SH-SY5Y (cell line): Measurements from ENCODE around the gene C9orf40.

Source experiments
- GATA2 ChIP-seq: IDR thresholded peaks from 2 replicates; pipeline ENCODE4 v1.6.1; 2011; ENCODE audit warnings: mild to moderate bottlenecking, low read depth, low read length
- GATA3 ChIP-seq: IDR thresholded peaks from 2 replicates; pipeline ENCODE4 v1.6.1; 2011; ENCODE audit warnings: low read depth, mild to moderate bottlenecking, low read length, moderate library complexity

GRCh38 chr9:74975538-74975937 is 22.8 kb upstream of the C9orf40 start:
- TF ChIP-seq GATA3 (no peak), GATA2 (no peak)
